ENCODE data around the gene JAK2. TPM values are rescaled to one million over a fixed set of nuclear protein-coding genes. Genes with fewer than 3 reads are reported as not detected.

Gene JAK2
- total RNA-seq, 4 donors from 2014 or later = 13.9 to 17.8 (median 14.3) TPM

GRCh38 chr9:4986296-4986695 lies 1.2 kb downstream of the JAK2 start:
- peak overlapping the region in 2 of 3 donors; percentile 95 for H3K27ac ChIP-seq
- no peak for DNase-seq
- WGBS, 2 donors = 38 to 51% methylated on average over 3 of the region's 3 CpGs
- TF ChIP-seq CTCF (IDR thresholded peaks at IDR 0.05) (no peak), POLR2A (IDR thresholded peaks at IDR 0.05) (no peak)
- H3K9me3 ChIP-seq = no peaks in the 10 kb centered on the region
- no peaks in the 10 kb centered on the region for H3K27me3 ChIP-seq
- intact Hi-C loops (cut with DNase I) = loop anchor here (5.0 kb wide), 1 partner anchor 224 kb away; no protein-coding TSS in a partner anchor
- H3K4me3 ChIP-seq (replicated peaks in 1 of 3) = peak overlapping the region in 2 of 3 donors; percentile 68 to 93
- H3K36me3 ChIP-seq = no peaks in the 10 kb centered on the region
- peaks cover 4 to 16% of the 10 kb centered on the region in 2 donors for H3K4me1 ChIP-seq

GRCh38 chr9:4986783-4987182 lies 1.7 kb downstream of the JAK2 start:
- Histone ChIP-seq H3K27me3 (no peaks in the 10 kb centered on the region), H3K4me3 (replicated peaks in 1 of 3) (no peak overlapping the region), H3K4me1 (peaks cover 4 to 16% of the 10 kb centered on the region in 2 donors), H3K9me3 (no peaks in the 10 kb centered on the region), H3K36me3 (no peaks in the 10 kb centered on the region), H3K27ac (no peak overlapping the region)
- no peak for DNase-seq
- TF ChIP-seq POLR2A (IDR thresholded peaks at IDR 0.05) (no peak), CTCF (IDR thresholded peaks at IDR 0.05) (no peak)
- intact Hi-C loops (cut with DNase I) = loop anchor here (5.0 kb wide), 1 partner anchor 224 kb away; no protein-coding TSS in a partner anchor
- WGBS, 2 donors = 89 to 90% methylated on average over 4 of the region's 4 CpGs

- peaks cover 4 to 16% of the 10 kb centered on the region in 2 donors for H3K4me1 ChIP-seq
- H3K36me3 ChIP-seq = no peaks in the 10 kb centered on the region
- no peaks in the 10 kb centered on the region for H3K9me3 ChIP-seq
- WGBS, 2 donors = 36 to 63% methylated on average over 2 of the region's 2 CpGs
- no peak for TF ChIP-seq POLR2A (IDR thresholded peaks at IDR 0.05)
- TF ChIP-seq CTCF (IDR thresholded peaks at IDR 0.05) = peak; percentile 55 to 82 (median 68)
- H3K27ac ChIP-seq = no peak overlapping the region
- H3K27me3 ChIP-seq = no peaks in the 10 kb centered on the region
- peak; percentile 15 to 33 for DNase-seq
- H3K4me3 ChIP-seq (replicated peaks in 1 of 3) = no peak overlapping the region
- intact Hi-C loops (cut with DNase I) = loop anchor here (5.0 kb wide), 1 partner anchor 226 kb away; no protein-coding TSS in a partner anchor
Measured at GRCh38 chr9:4987961-4988421, 2.9 kb downstream of the JAK2 start.

- Histone ChIP-seq H3K4me3 (replicated peaks in 1 of 3) (no peak overlapping the region), H3K27ac (no peak overlapping the region), H3K4me1 (no peaks in the 10 kb centered on the region), H3K9me3 (no peaks in the 10 kb centered on the region), H3K36me3 (no peaks in the 10 kb centered on the region), H3K27me3 (no peaks in the 10 kb centered on the region)
- no peak for TF ChIP-seq POLR2A (IDR thresholded peaks at IDR 0.05)
- TF ChIP-seq CTCF (IDR thresholded peaks at IDR 0.05) = no peak
- 97 to 100% methylated on average over 1 of the region's 1 CpG for WGBS, 2 donors
- no peak for DNase-seq
- intact Hi-C loops (cut with DNase I) = no loop called here
Measured at GRCh38 chr9:4992872-4993271, 7.8 kb downstream of the JAK2 start.

- no peak overlapping the region for H3K27ac ChIP-seq
- no peaks in the 10 kb centered on the region for H3K36me3 ChIP-seq
Measured at GRCh38 chr9:4994166-4994890, 9.3 kb downstream of the JAK2 start.

More at GRCh38 chr9:4994166-4994890, 9.3 kb downstream of the JAK2 start:
- 87 to 91% methylated on average over 4 of the region's 4 CpGs for WGBS, 2 donors
- no peaks in the 10 kb centered on the region for H3K4me1 ChIP-seq
- no peak overlapping the region for H3K4me3 ChIP-seq (replicated peaks in 1 of 3)
- no peaks in the 10 kb centered on the region for H3K27me3 ChIP-seq
- TF ChIP-seq CTCF (IDR thresholded peaks at IDR 0.05) = no peak
- no peak for TF ChIP-seq POLR2A (IDR thresholded peaks at IDR 0.05)
- no peak for DNase-seq
- intact Hi-C loops (cut with DNase I) = no loop called here
- H3K9me3 ChIP-seq = no peaks in the 10 kb centered on the region
